Adrenal gland (tissue), 12 donors: ENCODE results near the gene MARVELD2. TPM values are rescaled to one million over a fixed set of nuclear protein-coding genes. Genes with fewer than 3 reads are reported as not detected.
"Not testable (repeated sequence)": the region's sequence is repeated elsewhere in the genome, so short reads cannot be mapped to it uniquely, and the experiment has no call there.

Experiments used
- DNase-seq, 7 donors: peaks; one replicate each; pipeline ENCODE4 v3.0.0-alpha.2; 2019 to 2020
- H3K27ac ChIP-seq, 5 donors: fragments of 200-600 bp; sonication (generic) in 4 of 5; 1 replicate in 3 of 5; 2 replicates in 2 of 5; pipeline versions ENCODE4 v1.5.1 to v1.8.0; 2016 to 2020; ENCODE audit warnings: mild to moderate bottlenecking in 1 of 5
- H3K27me3 ChIP-seq: fragments of 200-600 bp; 2 replicates; pipeline ENCODE4 v1.8.0; 2021
- H3K36me3 ChIP-seq, 2 donors: fragments of 200-600 bp; replicated peaks in 1 of 2; 1 replicate in 1 of 2; 2 replicates in 1 of 2; pipeline versions ENCODE4 v1.5.1 to v1.8.0; 2018 to 2022
- H3K4me1 ChIP-seq, 2 donors: fragments of 200-600 bp; replicated peaks in 1 of 2; 1 replicate in 1 of 2; 2 replicates in 1 of 2; pipeline versions ENCODE4 v1.5.1 to v1.8.0; 2018 to 2021
- H3K4me3 ChIP-seq, 4 donors: fragments of 200-600 bp; sonication (generic) in 3 of 4; one replicate each; pipeline ENCODE4 v1.5.1; 2016 to 2018
- H3K9me3 ChIP-seq, 3 donors: fragments of 200-600 bp; sonication (generic) in 1 of 3; replicated peaks in 1 of 3; 1 replicate in 2 of 3; 2 replicates in 1 of 3; pipeline versions ENCODE4 v1.5.1 to v1.8.0; 2016 to 2021
- POLR2A ChIP-seq, 2 donors: fragments of 450-650 bp; IDR thresholded peaks; one replicate each; pipeline ENCODE4 v1.6.1; 2017; ENCODE audit warnings: antibody characterized with exemption in 2 of 2, mild to moderate bottlenecking in 2 of 2, moderate library complexity in 1 of 2
- WGBS, 4 donors: extraction: QIAGEN DNeasy Blood & Tissue Kit in 2 of 4; methylation state at CpG; one replicate each; pipeline versions ENCODE4 v1.1.5 to v1.1.7; 2013 to 2017; 5-methylcytosine and 5-hydroxymethylcytosine counted together
- intact Hi-C, 2 donors: fragments of 100-400 bp; cut with DNase I; formaldehyde crosslinking; loops; one replicate each; pipeline versions ENCODE4 v1.14.1 to v1.15.0; 2022 to 2023
- polyA plus RNA-seq, 3 donors: library from polyadenylated mRNA; stranded (reverse); fragments of 200-250 nt in 2 of 3; fragments of 350-450 nt in 1 of 3; fragmentation: Illumina TruSeq in 1 of 3; extraction: RNeasy Lipid Tissue Mini Kit (QIAGEN cat#74804) in 1 of 3; gene quantifications; one replicate each; pipeline ENCODE4 v1.2.3, GENCODE V29; 2013 to 2014
- total RNA-seq, 9 donors: library from RNA; depleted of rRNA in 4 of 9; stranded (reverse); fragments of >200 nt in 4 of 9; fragments of 120-200 nt in 1 of 9; fragmentation: NEBNext Ultra II Directional in 1 of 9; extraction: Animal tissue kit (Norgen Biotek cat#: 25700) in 1 of 9; gene quantifications; one replicate each; pipeline versions ENCODE4 v1.1.0 to v1.2.4, GENCODE V29; 2013 to 2023
- TF ChIP-seq, protein P1 (sequence below), 6 experiments: fragments of 450-650 bp in 4 of 6; fragments of 200-600 bp in 2 of 6; sonication (generic) in 1 of 6; IDR thresholded peaks; 1 replicate in 5 of 6; 2 replicates in 1 of 6; pipeline versions ENCODE4 v1.5.1 to v1.8.0; 2016 to 2021; ENCODE audit warnings: antibody characterized with exemption in 6 of 6, mild to moderate bottlenecking in 2 of 6, moderate library complexity in 1 of 6
- donor health status: healthy with polysubstance abuse.
- donor health status: Bipolar disorder and iron deficiency.
- donor health status: DM: yes; HTN: yes; CAD: no.
- donor health status: DM: no; HTN: no; CAD: no.
- donor health status: DM: no; HTN: no; CAD: no.
- donor health status: DM: yes; HTN: yes; CAD: no.

Gene MARVELD2
- total and polyA plus RNA-seq, 12 donors: 0.16 to 1.6 (median 0.73) TPM

- Histone ChIP-seq H3K4me1 (no peaks in the 10 kb centered on the region), H3K27ac (no peak overlapping the region), H3K27me3 (no peaks in the 10 kb centered on the region), H3K9me3 (no peaks in the 10 kb centered on the region), H3K4me3 (no peak overlapping the region), H3K36me3 (no peaks in the 10 kb centered on the region)
- intact Hi-C loops: no loop called here
- WGBS, 4 donors: 79 to 87% (median 83%) methylated on average over 7 of the region's 7 CpGs
- DNase-seq: no peak
- TF ChIP-seq POLR2A (IDR thresholded peaks at IDR 0.05): no peak
- TF ChIP-seq, protein P1, sequence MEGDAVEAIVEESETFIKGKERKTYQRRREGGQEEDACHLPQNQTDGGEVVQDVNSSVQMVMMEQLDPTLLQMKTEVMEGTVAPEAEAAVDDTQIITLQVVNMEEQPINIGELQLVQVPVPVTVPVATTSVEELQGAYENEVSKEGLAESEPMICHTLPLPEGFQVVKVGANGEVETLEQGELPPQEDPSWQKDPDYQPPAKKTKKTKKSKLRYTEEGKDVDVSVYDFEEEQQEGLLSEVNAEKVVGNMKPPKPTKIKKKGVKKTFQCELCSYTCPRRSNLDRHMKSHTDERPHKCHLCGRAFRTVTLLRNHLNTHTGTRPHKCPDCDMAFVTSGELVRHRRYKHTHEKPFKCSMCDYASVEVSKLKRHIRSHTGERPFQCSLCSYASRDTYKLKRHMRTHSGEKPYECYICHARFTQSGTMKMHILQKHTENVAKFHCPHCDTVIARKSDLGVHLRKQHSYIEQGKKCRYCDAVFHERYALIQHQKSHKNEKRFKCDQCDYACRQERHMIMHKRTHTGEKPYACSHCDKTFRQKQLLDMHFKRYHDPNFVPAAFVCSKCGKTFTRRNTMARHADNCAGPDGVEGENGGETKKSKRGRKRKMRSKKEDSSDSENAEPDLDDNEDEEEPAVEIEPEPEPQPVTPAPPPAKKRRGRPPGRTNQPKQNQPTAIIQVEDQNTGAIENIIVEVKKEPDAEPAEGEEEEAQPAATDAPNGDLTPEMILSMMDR (IDR thresholded peaks at IDR 0.05): no peak
Observed at GRCh38 chr5:69444127-69444754, 29.3 kb downstream of the MARVELD2 start.

GRCh38 chr5:69449511-69449910, 34.6 kb downstream of the MARVELD2 start:
- Histone ChIP-seq H3K4me1 (no peaks in the 10 kb centered on the region), H3K4me3 (no peak overlapping the region), H3K9me3 (no peaks in the 10 kb centered on the region), H3K27me3 (no peaks in the 10 kb centered on the region), H3K27ac (no peak overlapping the region), H3K36me3 (no peaks in the 10 kb centered on the region)
- no peak for DNase-seq
- WGBS, 4 donors: 86 to 91% (median 87%) methylated on average over 8 of the region's 8 CpGs
- intact Hi-C loops: no loop called here
- TF ChIP-seq, protein P1 (IDR thresholded peaks at IDR 0.05): no peak
- TF ChIP-seq POLR2A (IDR thresholded peaks at IDR 0.05): no peak

- 81 to 95% (median 84%) methylated on average over 1 of the region's 1 CpG for WGBS, 4 donors
- DNase-seq: no peak
- H3K4me3 ChIP-seq: no peak overlapping the region
Observed at GRCh38 chr5:69450116-69450515, 35.2 kb downstream of the MARVELD2 start.

DNA sequence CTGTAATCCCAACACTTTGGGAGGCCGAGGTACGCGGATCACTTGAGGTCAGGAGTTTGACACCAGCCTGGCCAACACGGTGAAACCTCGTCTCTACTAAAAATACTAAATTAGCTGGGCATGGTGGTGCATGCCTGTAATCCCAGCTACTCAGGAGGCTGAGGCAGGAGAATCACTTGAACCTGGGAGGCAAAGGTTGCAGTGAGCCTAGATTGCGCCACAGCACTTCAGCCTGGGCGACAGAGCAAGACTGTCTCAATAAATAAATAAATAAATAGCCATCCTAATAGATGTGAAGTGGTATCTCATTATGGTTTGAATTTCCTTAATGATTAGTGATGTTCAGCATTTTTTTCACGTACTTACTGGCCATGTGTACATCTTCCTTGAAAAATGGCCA, 35.6 kb downstream of the MARVELD2 start:
- H3K27me3 ChIP-seq, H3K4me1 ChIP-seq, H3K36me3 ChIP-seq, intact Hi-C loops, DNase-seq, H3K9me3 ChIP-seq, H3K27ac ChIP-seq, H3K4me3 ChIP-seq: not testable (repeated sequence)
- 90 to 94% (median 92%) methylated on average over 8 of the region's 8 CpGs for WGBS, 4 donors

More at GRCh38 chr5:69450116-69450515, 35.2 kb downstream of the MARVELD2 start:
- Histone ChIP-seq H3K27ac (no peak overlapping the region), H3K36me3 (no peaks in the 10 kb centered on the region), H3K4me1 (no peaks in the 10 kb centered on the region), H3K9me3 (no peaks in the 10 kb centered on the region), H3K27me3 (no peaks in the 10 kb centered on the region)
- no peak for TF ChIP-seq POLR2A (IDR thresholded peaks at IDR 0.05)
- TF ChIP-seq, protein P1 (IDR thresholded peaks at IDR 0.05): no peak
- intact Hi-C loops: no loop called here
